Prostate gland (tissue), 2 donors: Measurements from ENCODE around the gene IL4.

Source experiments
- CTCF ChIP-seq, 4 experiments: fragments of 200-600 bp in 2 of 4; fragments of 450-650 bp in 2 of 4; sonication (generic) in 2 of 4; IDR thresholded peaks; 1 replicate in 3 of 4; 2 replicates in 1 of 4; pipeline ENCODE4 v1.5.1; 2016 to 2019; ENCODE audit warnings: antibody characterized with exemption in 4 of 4, mild to moderate bottlenecking in 2 of 4, moderate library complexity in 2 of 4
- POLR2A ChIP-seq: fragments of 450-650 bp; IDR thresholded peaks from one replicate; pipeline ENCODE4 v1.6.1; 2016; ENCODE audit warnings: antibody characterized with exemption, mild to moderate bottlenecking

GRCh38 chr5:132666310-132667123, 7.3 kb upstream of the IL4 start:
- no peak for TF ChIP-seq CTCF (IDR thresholded peaks at IDR 0.05)
- no peak for TF ChIP-seq POLR2A
